ENCODE data around the gene SPPL3.

SPPL3 gene

GRCh38 chr12:120790114-120790513 is 114.0 kb downstream of the SPPL3 start:
- TF ChIP-seq, protein P1, sequence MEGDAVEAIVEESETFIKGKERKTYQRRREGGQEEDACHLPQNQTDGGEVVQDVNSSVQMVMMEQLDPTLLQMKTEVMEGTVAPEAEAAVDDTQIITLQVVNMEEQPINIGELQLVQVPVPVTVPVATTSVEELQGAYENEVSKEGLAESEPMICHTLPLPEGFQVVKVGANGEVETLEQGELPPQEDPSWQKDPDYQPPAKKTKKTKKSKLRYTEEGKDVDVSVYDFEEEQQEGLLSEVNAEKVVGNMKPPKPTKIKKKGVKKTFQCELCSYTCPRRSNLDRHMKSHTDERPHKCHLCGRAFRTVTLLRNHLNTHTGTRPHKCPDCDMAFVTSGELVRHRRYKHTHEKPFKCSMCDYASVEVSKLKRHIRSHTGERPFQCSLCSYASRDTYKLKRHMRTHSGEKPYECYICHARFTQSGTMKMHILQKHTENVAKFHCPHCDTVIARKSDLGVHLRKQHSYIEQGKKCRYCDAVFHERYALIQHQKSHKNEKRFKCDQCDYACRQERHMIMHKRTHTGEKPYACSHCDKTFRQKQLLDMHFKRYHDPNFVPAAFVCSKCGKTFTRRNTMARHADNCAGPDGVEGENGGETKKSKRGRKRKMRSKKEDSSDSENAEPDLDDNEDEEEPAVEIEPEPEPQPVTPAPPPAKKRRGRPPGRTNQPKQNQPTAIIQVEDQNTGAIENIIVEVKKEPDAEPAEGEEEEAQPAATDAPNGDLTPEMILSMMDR (conservative IDR thresholded peaks at IDR 0.05), result no peak
- no peak overlapping the region for H3K27ac ChIP-seq

GRCh38 chr12:120787889-120788288 is 116.3 kb downstream of the SPPL3 start:
- H3K27ac ChIP-seq, result no peak overlapping the region
- TF ChIP-seq, protein P1 (conservative IDR thresholded peaks at IDR 0.05), result no peak

DNA sequence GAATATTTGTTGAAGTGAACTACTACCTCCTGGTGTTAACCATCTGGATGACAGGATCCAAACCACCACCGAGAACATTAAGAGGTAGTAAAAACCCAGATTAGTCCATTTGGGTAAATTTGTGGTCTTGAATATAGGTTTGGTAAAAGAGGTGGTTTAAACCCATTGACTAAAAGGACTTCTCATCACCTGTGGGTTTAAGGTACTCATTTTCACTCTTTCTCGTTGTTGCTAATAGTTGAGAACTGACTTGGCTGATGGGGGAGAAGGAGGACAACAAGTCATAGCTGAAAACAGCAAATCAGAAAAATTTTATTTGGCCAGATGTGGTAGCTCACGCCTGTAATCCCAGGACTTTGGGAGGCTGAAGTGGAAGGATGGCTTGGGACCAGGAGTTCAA is 119.4 kb downstream of the SPPL3 start:
- TF ChIP-seq, protein P1 (conservative IDR thresholded peaks at IDR 0.05), result no peak
- H3K27ac ChIP-seq, result no peak overlapping the region

DNA sequence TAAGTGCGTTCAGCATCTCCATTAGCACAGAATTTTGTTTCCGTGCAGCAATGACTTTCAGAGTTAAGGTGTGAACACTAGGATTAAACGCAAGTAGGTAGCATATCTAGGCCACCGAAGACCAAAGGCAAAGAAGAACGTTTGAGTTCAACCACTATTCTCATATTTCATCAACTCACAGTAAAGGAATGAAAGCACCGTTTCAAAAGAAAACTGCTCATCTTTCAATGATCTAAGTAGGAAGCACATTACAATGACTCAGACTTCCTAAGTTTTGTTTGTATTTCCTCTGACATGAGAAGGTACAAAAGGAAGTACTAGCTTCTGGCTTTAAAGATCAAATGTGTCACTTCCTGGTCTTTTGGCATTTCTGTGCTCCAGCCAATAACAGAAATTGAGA is 121.0 kb downstream of the SPPL3 start:
- no peak overlapping the region for H3K27ac ChIP-seq
- TF ChIP-seq, protein P1 (conservative IDR thresholded peaks at IDR 0.05), result no peak

GRCh38 chr12:120775862-120776552 is 128.2 kb downstream of the SPPL3 start:
- H3K27ac ChIP-seq, result no peak overlapping the region
- TF ChIP-seq, protein P1 (conservative IDR thresholded peaks at IDR 0.05), result peak; percentile 34

GRCh38 chr12:120774169-120774916 is 129.8 kb downstream of the SPPL3 start:
- TF ChIP-seq, protein P1 (conservative IDR thresholded peaks at IDR 0.05), result no peak
- H3K27ac ChIP-seq, result no peak overlapping the region

- TF ChIP-seq, protein P1 (conservative IDR thresholded peaks at IDR 0.05), result no peak
- no peak overlapping the region for H3K27ac ChIP-seq
Measured at GRCh38 chr12:120771097-120771496, 133.1 kb downstream of the SPPL3 start.
